H1 (cell line): Measurements from ENCODE around the gene DGAT2. TPM values are rescaled to one million over a fixed set of nuclear protein-coding genes. Genes with fewer than 3 reads are reported as not detected.

Experiments
- BACH1 ChIP-seq: IDR thresholded peaks from 2 replicates; pipeline ENCODE4 v1.6.1; 2012; ENCODE audit warnings: low read length, improper control_type of control experiment
- CHD1 ChIP-seq: IDR thresholded peaks from 2 replicates; pipeline ENCODE4 v1.6.1; 2012; ENCODE audit warnings: low read depth, low read length, improper control_type of control experiment
- RAD21 ChIP-seq, 2 experiments: IDR thresholded peaks in 1 of 2; conservative IDR thresholded peaks in 1 of 2; 2 replicates each; pipeline ENCODE4 v1.6.1; 2011; ENCODE audit warnings: low read depth in 2 of 2, low read length in 2 of 2, improper control_type of control experiment in 1 of 2, inconsistent platforms in 1 of 2, mild to moderate bottlenecking in 1 of 2, moderate library complexity in 1 of 2
- ZNF274 ChIP-seq: IDR thresholded peaks from 2 replicates; pipeline ENCODE4 v1.7.0; 2012; ENCODE audit warnings: low read length, borderline replicate concordance; ENCODE audit errors: extremely low read depth
- polyA plus RNA-seq, 7 experiments: library from polyadenylated mRNA; depleted of rRNA in 3 of 7; stranded (reverse) in 5 of 7; unstranded in 2 of 7; fragments of >200 nt in 5 of 7; fragments of 200-250 nt in 2 of 7; gene quantifications; 1 replicate in 5 of 7; 2 replicates in 1 of 7; 4 replicates in 1 of 7; pipeline versions ENCODE4 v1.2.1 to v1.2.3, GENCODE V29; 2011 to 2013; ENCODE audit warnings: missing spikeins in 2 of 7, mixed read lengths in 2 of 7
- total RNA-seq: library from RNA; stranded (reverse); fragmentation: NEBNext Ultra II Directional; extraction: Animal tissue kit (Norgen Biotek cat#: 25700); gene quantifications from 2 replicates; pipeline ENCODE4 v1.2.1, GENCODE V29; 2021

The DGAT2 gene
- total and polyA plus RNA-seq, 2 of the 8 experiments (the other 6 are each of a cell fraction or from before 2014, with no cell fraction given) = 3.2 to 5.9 TPM

DNA sequence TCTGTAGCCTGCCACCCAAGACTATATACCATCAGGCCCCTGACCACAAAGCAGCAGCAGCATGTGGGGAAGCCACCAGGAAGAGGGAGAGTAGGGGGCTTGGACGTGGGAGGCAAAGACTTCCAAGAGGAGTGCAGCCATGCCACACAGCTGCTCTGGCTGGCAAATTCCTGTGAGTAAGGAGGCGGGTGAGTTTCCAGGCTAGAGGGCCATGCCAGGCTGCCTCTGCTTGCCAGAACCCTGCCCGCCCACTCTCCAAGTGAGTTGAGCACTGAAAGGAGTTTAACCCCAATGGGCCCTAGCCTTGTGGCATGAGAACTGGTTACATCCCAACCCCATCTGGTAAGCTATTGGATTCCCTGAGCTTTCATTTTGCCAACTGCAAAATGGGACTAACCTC, 4.7 kb upstream of the DGAT2 start (continued):
- TF ChIP-seq RAD21 (IDR thresholded peaks at IDR 0.05 in 1 of 2, conservative IDR thresholded peaks at IDR 0.05 in 1 of 2; ENCODE audit: low read depth in 2 of 2, low read length in 2 of 2) (no peak), CHD1 (no peak), BACH1 (no peak), ZNF274 (no peak)
